ENCODE measurements around the gene POMT2.
"Not testable (repeated sequence)": the region's sequence is repeated elsewhere in the genome, so short reads cannot be mapped to it uniquely, and the experiment has no call there.

Gene POMT2

DNA sequence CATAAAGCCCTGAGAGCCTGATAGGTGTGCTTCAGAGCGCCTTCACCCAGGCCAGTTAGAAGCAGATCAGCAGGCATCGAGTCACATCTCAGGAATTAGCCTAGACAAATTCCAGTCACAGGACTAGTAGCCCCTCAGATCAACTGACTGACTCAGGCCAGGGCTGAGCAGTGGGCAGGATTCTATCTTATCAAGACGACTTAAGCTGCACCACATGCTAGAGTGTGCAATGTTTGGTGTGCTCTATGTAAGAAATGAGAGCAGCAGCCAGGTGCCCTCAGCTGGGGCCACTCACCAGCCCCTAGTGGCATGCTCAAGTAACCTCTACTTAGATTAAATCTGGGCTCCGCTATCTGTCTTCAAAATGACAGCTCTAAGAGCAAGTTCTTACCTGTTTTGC, 30.0 kb downstream of the POMT2 start:
- no peak for DNase-seq

DNA sequence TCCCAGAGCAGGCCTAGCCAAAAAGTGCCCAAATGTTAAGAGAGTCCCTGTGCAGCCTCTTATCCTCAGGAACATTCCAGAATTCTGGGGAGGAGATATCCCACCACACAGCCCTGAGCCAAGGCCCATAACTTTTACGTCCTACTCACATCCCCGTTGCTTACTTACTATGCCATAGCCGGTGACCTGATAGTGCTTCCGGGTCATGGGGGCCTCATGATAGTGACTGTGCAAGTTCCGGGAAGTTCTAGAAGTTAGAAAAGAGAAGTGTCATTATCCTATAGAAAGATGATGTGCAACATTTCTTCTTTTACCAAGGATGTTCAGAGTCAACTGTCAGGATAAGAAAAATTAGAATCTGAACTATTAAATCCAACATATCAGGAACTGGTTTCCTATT, 34.1 kb downstream of the POMT2 start:
- DNase-seq, result no peak

GRCh38 chr14:77284466-77284865, 36.2 kb downstream of the POMT2 start:
- DNase-seq, result no peak

DNA sequence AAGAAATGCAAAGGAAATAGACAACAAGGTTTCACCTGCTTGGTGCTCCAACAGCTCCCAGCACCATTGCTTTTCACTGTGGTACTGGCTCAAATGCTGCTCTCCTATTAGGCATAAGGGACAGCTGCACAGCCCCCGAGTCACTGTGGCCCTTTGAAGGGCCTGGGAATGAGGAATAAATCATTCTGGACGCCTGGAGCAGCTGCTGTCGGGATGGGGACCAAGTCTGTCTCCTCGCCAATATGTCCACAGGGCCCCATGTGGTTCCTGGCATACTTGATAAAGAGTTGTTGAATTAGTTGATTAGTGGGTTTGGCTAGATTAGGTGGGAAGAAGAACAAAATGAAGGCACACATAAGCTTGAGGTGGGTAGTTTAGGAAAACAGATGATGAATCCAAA, 36.6 kb downstream of the POMT2 start:
- DNase-seq, result no peak

DNA sequence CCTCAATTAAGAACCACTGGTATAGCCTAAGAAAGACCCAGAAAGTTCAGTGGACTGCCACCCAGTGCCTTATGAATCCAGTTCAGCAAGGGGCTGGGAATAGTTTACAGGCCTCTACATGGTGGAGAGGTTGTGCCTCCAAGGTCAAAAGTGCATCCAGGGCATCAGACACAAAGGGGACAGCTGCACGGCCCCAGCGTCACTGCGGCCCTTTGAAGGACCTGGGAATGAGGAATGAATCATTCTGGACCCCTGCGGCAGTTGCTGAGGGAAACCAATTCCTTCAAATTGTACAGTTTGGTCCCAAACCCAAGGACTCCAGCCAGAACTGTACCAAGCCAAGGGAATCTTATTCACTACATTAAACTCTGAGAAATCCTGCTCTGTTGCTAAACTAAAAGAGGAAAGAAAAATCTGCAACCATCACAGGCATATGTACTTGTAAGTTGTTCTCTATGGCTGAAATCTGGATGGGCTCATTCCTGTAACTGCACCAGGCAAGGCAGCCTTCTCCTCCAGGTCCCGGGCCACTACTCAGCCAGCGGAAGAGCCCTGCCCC, 38.8 kb downstream of the POMT2 start:
- no peak for DNase-seq

- DNase-seq, result not testable (repeated sequence)
These were observed 39.8 kb downstream of the POMT2 start for GRCh38 chr14:77280921-77281320.

DNA sequence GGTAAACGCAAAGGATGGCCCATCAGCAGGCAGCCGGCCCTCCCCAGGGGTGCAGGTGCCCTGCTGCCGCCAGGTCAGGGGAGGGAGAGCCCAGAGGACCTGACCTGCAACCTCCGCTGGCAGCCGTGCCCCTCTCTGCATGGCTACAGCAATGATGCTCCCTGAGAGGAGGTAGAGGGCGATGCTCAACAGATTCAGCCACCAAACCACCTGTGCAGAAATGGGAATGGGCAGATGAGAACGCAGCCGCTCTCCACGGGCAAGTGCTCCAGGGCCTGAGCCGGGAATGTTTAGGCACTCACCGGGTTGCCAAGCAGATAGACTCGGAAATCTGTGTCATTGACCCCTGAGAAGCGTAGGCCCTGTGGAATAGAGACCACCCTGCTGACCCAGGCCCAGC, 41.0 kb downstream of the POMT2 start:
- no peak for DNase-seq

GRCh38 chr14:77278461-77279230, 42.0 kb downstream of the POMT2 start:
- no peak for DNase-seq

GRCh38 chr14:77276959-77277358, 43.7 kb downstream of the POMT2 start:
- no peak for DNase-seq

GRCh38 chr14:77276295-77276935, 44.3 kb downstream of the POMT2 start:
- DNase-seq, result no peak

GRCh38 chr14:77275601-77276017, 45.1 kb downstream of the POMT2 start:
- DNase-seq, result no peak

DNA sequence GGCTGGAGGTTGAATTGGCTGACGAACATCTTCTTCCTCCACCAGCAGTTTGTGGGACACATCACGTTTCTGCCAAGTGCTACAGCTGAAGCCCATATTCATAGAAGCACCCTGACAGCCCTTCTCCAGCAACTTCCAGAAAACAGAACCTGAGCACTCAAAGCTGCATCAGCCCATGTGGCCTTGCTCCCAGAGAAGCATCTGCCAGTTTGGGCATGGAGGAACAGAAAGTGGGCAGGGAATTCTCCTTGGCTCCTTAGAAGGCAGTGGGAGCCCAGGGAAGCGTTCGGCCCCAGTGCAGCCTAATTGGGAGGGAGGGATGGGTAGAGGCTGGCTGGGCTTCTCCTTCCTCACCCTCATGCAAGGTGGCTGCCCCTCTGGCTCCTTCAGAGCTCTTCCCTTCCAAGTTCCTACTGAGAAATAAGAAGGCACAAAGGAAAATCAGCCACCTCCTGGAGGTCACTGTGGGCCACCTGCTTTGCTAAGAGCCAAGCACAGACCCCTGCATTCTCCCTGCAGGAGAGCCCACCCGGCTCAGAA, 45.6 kb downstream of the POMT2 start:
- no peak for DNase-seq

DNA sequence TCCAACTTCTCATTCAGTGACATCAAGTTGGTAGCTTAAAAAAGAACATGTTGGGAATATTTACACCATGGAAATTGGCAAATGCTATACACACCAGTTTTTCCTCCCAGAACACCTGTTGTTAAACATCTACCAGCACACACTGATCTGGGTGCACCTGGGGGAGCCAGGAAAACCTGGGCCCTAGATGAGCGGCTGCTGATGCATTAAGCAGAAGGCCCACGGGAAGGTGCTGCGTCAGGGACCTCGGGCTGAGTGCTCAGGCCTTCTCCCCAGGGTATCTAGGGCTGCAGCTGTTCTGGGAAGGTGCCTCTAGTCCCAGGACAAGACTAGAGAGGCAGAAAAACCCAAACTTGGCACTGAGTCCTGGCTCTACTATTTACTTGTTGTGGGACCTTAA, 46.9 kb downstream of the POMT2 start:
- DNase-seq, result no peak

GRCh38 chr14:77272261-77272660, 48.4 kb downstream of the POMT2 start:
- no peak for DNase-seq

DNA sequence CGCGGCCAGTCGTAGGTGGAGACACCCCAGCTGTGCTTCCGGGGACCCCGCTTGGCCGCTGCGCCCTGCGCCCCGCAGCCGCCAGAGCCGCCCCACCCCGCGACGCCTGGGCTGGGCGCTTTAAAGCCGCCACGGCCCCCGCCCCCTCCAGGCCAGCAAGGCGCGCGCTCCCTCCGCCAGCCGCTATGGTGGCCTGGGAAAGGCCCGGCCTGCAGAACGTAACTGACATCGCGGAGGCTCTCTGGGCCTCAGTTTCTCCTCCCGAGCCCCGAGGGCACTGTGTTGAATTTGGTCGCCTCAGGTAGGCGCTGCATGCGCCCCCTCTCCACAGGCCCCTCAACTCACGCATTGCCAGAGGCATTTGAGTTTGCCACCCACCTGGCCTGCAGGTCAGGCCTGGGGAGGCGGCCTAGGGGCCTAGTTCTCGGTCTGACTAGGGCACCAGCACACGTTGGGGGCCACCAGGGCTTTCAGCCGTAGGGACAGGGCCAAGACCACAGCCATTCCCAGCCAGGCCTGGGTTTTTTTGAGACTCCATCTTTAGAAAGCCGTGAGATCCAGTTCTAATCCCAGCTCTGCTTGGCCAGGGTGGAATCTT, 49.5 kb downstream of the POMT2 start, which contains the start of gene NGB:
Gene NGB (minus strand): TSS at position 94 of the 598 bp plus-strand sequence. CDS start 269 bp downstream, outside the sequence.
- no peak for DNase-seq

GRCh38 chr14:77270361-77271112, 50.1 kb downstream of the POMT2 start:
- DNase-seq, result no peak

- DNase-seq, result no peak
These were observed 51.6 kb downstream of the POMT2 start for GRCh38 chr14:77268989-77269600.

DNA sequence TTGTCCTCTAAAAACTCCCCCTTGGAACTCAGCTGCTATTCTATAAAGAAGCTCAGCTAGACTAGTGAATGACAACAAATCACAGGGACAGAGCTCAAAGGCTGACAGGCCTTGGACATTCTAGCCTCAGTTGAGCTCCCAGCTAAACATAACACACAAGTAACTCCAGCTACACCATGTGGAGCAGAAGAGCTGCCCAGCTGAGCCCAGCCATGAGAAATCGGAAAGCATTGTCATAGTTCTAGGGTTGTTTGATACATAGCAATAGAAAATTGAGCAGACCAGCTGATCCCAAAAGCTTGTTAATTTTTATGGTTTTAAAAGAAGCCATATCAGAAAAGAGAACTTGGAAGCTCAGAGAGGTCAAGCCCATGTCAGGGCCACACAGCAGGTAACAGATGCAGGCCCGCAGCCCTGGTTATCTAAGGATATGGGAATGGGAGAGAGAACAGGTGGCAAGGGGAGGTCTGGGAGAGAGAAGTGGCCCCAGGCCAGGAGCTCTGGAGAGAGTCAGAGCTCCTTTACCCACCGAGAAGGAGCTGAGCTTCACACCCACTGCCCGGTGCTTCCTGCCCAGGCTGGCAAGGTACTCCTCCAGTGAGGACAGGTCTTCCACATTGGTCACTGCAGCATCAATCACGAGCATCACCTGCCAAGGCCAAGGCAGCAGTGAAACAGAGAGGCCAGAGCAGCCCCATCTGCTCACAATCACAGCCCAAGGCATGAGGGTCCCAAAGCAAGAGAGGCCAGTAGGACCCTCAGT, 52.6 kb downstream of the POMT2 start:
- no peak for DNase-seq

GRCh38 chr14:77266336-77266735, 54.3 kb downstream of the POMT2 start:
- DNase-seq, result no peak

GRCh38 chr14:77265561-77266335, 54.9 kb downstream of the POMT2 start:
- DNase-seq, result no peak

- DNase-seq, result no peak
These were observed 55.5 kb downstream of the POMT2 start for GRCh38 chr14:77265187-77265515.

All from NCI-H187 treated with DMSO at 0.1 percent for 48 hours (cell line).